Measurements from ENCODE around the gene SLC22A3.
A peak's percentile ranks its signal among the peaks of the same experiment; 100 is the strongest.
"Not testable (repeated sequence)": the region's sequence is repeated elsewhere in the genome, so short reads cannot be mapped to it uniquely, and the experiment has no call there.

Gene SLC22A3

GRCh38 chr6:160469153-160469552 lies 121.0 kb downstream of the SLC22A3 start:
- no peak for TF ChIP-seq CTCF (IDR thresholded peaks at IDR 0.05; ENCODE audit: low read length, missing control alignments)
- DNase-seq (ENCODE audit: low read depth) = no peak
- no peak overlapping the region for H3K4me3 ChIP-seq (replicated peaks; ENCODE audit: low read depth, low read length)

- not testable (repeated sequence) for H3K4me3 ChIP-seq (replicated peaks; ENCODE audit: low read depth, low read length)
- peak; percentile 84 for DNase-seq (ENCODE audit: low read depth)
These were observed 127.9 kb downstream of the SLC22A3 start for GRCh38 chr6:160476056-160476455.

GRCh38 chr6:160477072-160477471 lies 128.9 kb downstream of the SLC22A3 start:
- DNase-seq (ENCODE audit: low read depth); H3K4me3 ChIP-seq (replicated peaks; ENCODE audit: low read depth, low read length): not testable (repeated sequence)

- TF ChIP-seq CTCF (IDR thresholded peaks at IDR 0.05; ENCODE audit: low read length, missing control alignments) = no peak
- no peak overlapping the region for H3K4me3 ChIP-seq (replicated peaks; ENCODE audit: low read depth, low read length)
- peak; percentile 34 for DNase-seq (ENCODE audit: low read depth)
These were observed 129.7 kb downstream of the SLC22A3 start for GRCh38 chr6:160477901-160478300.

GRCh38 chr6:160487116-160487515 lies 138.9 kb downstream of the SLC22A3 start:
- no peak for TF ChIP-seq CTCF (IDR thresholded peaks at IDR 0.05; ENCODE audit: low read length, missing control alignments)
- no peak overlapping the region for H3K4me3 ChIP-seq (replicated peaks; ENCODE audit: low read depth, low read length)
- DNase-seq (ENCODE audit: low read depth) = no peak

GRCh38 chr6:160489091-160489490 lies 140.9 kb downstream of the SLC22A3 start:
- peak; percentile 85 for DNase-seq (ENCODE audit: low read depth)
- no peak for TF ChIP-seq CTCF (IDR thresholded peaks at IDR 0.05; ENCODE audit: low read length, missing control alignments)
- H3K4me3 ChIP-seq (replicated peaks; ENCODE audit: low read depth, low read length) = no peak overlapping the region

- no peak for TF ChIP-seq CTCF (IDR thresholded peaks at IDR 0.05; ENCODE audit: low read length, missing control alignments)
These were observed 146.4 kb downstream of the SLC22A3 start for GRCh38 chr6:160494576-160494975.

GRCh38 chr6:160500639-160501038 lies 152.5 kb downstream of the SLC22A3 start:
- TF ChIP-seq CTCF (IDR thresholded peaks at IDR 0.05; ENCODE audit: low read length, missing control alignments) = no peak
- H3K4me3 ChIP-seq (replicated peaks; ENCODE audit: low read depth, low read length) = no peak overlapping the region
- no peak for DNase-seq (ENCODE audit: low read depth)

More at GRCh38 chr6:160494576-160494975, 146.4 kb downstream of the SLC22A3 start:
- no peak overlapping the region for H3K4me3 ChIP-seq (replicated peaks; ENCODE audit: low read depth, low read length)
- peak; percentile 98 for DNase-seq (ENCODE audit: low read depth)

All from fibroblast of pulmonary artery (primary cell).